Activated CD4-positive, alpha-beta T cell treated with anti-CD3 and anti-CD28 coated beads, Interleukin-2, amount 50 U/mL, for 16 hours (primary cell): ENCODE data around the gene TFF1.
A peak's percentile ranks its signal among the peaks of the same experiment; 100 is the strongest.

Source experiments
- DNase-seq: peaks from one replicate; pipeline ENCODE4 v3.0.0-alpha.2; 2020

TFF1 gene

DNA sequence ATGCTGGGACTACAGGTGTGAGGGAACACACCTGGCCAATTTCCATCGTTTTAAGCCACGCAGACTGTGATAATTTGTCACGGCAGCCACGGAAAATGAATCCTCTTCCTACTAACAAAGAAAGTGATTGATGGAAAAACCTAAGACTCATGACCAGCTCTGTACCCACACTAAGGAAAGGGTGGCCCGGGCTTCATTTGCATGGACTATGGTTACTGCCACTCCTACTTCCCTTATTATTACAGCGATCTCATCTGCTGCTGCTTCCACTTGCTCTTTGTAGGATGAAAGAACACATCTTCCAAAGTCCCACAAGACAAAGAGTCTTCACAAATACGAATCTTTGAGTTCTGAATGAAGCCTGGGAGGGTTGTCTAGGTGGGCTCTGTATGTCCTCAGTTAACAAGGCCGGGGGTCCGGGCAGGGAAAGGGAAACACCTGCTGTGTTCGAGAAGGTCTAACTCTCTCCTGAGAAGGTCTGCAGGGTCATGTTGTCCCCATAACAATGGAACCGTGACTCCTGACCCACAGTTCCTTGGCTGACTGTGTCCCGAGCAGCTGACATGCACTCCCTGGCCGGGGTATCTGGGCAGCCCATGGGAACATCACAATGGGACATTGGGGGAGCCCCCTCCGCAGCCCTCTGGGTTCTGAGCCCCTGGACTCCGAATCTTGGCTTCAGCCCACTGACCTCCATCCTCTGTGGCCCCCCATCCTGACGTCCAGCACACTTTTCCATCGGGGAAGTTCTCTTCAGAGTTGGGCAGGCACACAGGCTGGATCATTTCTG lies 13.3 kb upstream of the TFF1 start:
- DNase-seq = no peak

DNA sequence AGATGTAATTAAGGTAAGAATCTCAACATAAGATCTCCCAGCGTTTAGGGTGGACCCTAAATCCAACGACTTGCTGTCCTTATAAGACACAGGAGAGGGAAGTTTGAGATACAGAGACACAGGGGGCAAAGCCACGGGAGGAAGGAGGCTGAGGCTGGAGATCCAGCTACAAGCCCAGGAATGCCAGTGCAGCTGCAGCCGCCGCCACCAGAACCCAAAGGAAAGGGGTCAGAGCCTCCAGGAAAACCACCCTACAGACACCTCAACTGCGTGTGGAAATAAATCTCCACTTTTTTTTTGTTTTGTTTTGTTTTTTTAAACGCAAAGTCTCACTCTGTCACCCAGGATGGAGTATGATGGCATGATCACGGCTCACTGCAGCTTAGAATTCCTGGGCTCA lies 12.1 kb upstream of the TFF1 start:
- DNase-seq = no peak

DNA sequence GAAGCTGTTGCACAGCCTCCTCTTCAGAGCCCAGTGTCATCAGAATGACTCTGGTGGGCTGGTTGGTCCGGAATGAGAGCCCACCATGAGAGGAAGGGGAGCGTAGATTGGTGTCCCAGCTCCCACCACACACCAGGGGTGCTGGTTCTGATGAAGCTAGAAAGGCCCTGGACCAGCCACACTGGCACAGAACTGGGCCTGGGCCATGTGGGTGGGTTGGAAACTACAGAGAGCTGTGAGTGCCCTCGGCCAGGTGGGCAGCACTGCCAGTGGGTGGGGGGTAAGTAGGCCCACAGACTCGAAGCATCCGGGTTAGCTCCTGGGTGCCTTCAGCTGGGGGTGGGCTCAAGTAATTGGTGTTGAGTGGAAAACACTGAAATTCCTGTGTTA lies 11.6 kb upstream of the TFF1 start:
- DNase-seq = no peak

DNA sequence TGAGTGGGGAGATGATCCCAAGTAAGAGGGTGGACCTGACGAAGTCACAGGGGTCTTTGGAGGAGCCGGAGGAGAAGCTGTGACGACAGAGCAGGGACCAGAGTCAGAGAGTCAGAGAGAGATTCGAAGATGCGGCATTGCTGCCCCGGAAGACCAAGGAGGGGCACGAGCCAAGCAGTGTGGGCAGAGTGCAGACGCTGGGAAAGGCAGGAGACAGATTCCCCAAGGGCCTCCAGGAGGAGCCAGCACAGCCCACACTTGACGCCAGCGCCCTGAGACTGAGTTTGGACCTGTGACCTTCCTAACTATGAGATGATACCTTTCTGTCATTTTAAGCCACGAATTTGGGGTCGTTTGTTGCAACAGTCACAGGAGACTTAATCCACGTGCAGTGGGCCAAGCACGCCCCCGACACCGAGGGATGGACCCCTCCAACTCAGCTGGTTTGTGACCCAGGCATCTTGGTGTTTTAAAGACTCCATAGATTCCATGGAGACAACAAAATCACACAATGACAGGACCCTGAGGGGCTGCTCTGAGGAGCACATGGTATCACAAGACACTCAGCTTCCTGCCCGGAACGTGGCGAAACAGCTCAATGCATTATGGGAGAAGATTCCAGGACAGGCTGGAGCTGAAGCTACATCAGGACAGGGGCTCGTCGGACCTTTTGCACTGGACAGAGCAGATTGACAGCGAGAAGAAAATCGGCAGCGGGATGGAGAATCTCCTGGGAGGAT lies 11.0 kb upstream of the TFF1 start:
- no peak for DNase-seq

DNA sequence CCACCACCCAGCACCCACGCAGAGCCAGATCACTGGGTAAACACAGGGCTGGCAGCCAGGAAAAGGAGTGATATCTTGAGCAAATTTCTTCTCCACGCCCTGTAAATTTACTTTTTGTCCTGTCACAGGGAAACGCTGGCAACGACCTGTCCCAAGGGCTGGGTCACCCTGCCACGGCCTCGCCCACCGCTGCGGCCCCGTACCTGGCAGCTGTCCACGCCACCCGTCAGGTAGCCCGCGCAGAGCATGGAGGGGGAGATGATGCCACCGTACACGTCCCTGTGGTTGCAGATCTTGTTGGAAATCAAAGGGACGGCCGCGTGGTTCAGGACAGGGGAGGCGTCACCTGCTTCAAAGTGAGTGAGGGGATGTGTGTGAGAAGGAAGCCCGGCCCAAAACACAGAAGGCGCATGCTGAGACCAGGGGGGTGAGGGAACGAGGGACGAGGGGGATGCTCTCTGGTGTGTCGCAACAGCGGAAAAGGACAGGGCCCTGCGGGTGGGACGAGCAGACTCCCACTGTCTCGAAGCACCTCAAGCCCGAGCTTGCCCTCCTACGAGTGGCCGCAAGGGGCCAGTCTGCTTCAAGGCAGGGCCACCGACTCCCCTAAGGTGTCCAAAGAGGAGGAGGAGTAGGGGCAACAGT lies 10.1 kb upstream of the TFF1 start:
- peak; percentile 57 for DNase-seq

DNA sequence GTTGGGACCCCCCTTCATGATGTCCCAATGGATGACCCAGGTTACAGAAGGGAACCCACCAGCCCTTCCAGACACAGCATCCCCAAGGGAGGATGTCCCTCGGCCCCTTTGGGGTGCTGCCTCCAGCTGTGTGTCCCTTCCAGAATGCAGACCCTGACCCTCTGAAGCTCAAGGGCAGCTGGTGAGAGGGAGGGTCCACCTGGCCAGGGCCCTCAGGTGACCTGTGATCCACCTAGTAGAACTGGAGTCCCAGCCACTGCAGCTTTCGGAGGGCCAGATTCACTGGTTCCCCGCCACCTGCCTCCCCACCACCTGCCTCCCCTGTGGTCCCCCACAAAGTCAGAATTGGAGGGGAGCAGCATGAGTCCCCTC lies 9.6 kb upstream of the TFF1 start:
- no peak for DNase-seq

DNA sequence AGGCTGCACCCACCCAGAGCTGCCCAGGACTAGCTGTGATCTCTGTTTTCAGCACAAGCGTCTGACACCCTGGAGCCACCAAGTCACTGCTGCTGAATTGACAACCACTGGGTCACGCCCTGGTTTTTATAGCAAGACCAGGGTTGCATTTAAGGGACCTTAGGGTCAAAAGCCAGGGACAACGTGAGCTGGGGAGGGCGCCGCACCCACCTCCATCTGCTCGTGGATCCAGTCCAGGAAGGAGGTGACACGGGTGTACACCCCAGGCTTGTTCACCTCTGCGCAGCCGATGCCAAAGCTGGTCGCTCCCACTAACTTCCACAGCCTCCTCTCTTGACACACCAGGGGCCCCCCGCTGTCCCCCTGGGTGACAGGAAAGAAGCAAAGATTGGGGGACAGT lies 9.2 kb upstream of the TFF1 start:
- no peak for DNase-seq

DNA sequence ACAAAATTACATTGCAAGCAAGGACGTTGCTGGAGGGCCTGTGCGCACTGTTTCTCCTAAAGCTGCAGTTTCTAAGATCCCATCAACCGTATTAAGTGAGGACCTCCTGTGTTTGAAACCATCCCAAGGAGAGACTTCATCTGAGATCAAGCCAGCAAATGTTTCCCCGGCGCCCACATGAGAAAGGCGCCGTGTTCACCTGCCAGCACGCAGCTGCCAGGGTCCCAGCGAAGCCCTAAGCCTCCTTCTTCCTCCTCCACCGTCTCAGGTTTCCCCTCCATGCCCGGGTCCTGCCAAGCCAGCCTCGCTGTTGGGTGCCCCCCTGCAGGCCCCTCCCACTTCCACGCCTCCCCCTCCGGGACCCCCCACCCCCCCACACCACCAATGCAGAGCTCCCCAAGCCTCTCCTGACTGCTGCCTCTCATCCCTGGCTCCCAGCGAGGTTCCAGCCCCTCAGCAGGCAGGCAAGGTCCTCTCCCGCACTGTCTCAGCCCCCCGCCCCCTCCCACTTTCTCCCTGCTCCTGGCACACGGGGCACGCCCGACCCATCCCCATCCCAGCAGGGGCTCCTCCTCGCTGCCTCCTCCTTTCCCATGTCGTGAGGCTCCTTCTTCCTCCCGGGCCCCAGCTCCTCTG lies 8.6 kb upstream of the TFF1 start:
- DNase-seq = no peak

DNA sequence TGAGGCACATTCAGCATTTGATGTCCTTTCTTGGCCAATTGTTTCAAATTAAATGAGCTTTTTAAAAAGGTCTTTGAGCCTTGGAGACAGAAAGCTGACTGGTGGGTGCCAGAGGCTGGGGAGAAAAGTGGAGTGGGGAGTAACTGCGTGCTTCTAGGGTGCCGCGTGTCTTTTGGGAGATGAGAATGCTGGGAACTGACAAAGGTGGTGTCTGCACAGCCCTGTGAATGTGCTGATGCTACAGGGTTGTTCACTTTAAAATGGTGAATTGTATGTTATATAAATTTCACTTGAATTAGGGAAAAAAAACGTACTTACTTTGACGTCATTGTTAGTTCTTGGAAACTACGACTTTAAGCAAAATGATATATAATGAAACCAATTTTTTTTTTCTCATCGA lies 8.1 kb upstream of the TFF1 start:
- DNase-seq = no peak

DNA sequence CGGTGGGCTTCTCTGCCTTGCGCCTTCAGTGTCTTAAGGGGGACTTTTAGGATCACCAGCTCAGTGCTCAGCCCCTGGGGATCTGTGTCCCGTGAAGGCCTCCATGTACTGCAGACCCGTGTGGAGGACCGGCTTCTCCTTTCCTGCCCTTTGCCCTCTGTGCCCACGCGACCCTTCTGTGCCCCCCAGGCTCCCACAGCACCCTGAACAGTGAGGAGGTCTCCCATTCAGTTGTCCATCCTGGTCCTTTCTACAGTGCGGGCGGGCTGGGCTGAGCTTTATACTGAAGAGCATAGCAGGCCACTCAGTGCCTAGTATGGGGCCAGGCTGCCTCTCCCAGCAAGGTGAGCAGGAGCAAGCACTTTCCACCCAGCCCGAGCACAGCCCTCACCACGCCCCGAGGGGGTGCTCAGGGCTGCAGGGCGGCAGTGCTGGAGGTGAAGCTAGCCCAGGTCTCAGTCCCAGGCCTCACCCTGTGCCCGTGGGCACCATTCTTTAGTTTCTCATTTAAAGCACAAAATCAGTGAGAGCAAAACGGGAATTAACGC lies 7.6 kb upstream of the TFF1 start:
- no peak for DNase-seq

DNA sequence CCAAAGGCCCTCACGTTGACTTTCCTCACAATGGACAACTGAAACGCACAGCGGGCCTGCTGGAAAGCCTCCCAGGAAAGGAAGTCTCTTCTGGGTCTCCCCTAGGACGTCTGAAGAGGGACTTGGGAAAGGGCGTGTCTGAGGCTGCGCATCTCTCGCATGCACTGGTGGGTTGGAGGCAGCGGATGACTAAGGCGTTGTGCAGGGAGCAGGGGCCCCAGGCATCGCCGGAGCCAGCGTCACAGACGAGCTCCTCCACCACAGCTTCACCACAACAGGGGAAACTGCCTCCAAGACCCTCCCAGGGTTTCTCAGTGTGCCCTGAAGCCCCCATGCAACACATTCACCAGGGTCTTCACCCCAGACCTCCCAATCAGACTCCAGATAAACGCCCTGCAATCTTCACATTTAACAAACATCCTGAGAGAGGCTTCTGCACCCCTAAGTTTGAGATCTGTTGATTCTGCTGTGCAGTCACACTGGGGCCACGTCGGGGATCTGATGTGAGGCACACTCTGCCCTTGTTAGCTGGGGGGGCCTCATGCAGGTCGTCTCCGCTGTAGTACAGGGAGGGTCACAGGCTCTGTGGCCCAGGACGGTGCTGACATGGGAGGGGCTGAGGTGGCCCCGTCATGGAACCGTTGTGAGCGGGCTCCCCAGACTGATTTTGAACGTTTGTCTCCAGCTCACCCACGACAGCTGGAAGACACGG lies 7.0 kb upstream of the TFF1 start:
- peak; percentile 41 for DNase-seq

DNA sequence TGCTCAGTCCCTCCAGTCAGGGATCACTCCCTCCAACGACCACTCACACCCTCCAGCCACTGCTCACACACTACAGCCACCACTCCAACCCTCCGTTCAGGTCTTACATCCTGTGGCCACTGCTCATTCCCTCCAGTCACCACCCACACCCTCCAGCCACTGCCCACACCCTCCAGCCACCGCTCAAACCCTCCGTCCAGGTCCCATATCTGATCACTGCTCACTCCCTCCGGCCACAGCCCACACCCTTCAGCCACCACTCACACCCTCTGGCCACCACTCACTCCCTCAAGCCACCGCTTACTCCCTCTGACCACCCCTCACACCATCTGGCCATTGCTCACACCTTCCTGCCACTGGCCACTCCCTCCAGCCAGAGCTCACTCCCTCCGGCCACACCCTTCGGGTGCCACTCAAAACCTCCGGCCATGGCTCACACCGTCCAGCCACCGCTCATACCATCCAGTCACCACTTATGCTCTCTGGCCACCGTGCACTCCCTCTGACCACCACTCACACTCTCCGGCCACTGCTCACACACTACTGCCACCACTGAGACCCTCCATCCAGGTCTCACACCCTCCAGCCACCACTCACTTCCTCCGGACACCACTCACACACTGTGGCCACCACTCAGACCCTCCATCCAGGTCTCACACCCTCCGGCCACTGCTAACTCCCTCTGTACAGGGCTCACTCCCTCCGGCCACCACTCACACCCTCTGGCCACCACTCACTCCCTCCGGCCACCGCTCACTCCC lies 4.7 kb upstream of the TFF1 start:
- DNase-seq = no peak

DNA sequence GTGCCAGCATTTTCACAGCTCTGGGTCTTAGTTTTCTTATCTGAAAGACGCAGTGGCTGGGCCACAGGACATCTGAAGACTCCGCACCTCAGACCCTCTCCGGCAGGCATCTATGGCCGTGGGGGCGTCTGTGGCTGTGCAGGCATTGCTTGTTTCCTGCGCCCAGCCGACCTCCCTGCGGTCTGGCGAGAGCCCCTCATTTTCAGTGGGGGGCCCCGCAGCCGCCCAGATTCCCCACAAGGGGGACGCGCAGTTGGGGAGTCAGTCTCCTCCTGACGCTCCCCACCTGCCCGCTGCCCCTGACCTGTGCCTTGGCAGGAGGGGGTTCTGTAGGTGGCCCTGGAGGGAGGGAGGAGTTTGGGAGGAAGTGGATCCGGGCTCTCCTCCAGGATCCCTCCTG lies 3.5 kb upstream of the TFF1 start:
- DNase-seq = no peak

DNA sequence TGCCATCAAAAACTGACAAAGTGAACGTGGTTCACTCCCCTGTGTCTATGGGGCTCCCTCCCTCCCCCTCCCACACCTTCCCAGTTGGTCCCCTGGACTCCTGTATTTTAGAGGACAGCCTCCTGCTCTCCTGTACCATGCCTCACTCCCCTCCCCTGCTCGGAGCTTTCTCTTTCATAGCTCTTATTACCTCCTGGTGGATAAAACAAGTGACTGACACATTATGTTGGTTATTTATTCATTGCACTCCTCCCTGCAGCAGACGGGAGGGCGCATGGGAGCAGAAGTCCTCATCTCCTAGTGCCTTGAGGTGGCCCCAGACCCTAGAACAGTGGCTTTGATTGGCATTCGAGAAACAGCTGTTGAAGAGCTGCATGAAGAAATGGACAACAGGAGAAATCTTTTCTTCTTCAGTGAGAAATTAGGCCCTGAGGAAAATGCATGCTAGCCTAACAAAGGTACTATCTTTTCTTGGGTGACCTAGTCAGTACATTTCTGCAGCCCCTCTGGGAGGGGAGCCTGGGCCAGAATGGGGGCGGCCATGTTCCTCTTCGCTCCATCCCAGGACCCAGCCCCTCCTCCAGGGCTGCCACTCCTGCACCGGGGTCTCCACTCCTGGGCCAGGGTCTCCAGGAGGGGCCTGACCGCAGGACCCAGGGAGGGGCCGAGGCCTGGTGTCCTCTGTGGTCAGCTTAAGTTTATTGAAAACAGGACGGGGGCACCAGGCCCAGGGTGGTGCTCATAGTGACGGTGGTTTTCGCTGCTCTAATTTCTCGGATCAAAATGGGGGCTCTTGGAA lies 1.2 kb upstream of the TFF1 start:
- DNase-seq = no peak

DNA sequence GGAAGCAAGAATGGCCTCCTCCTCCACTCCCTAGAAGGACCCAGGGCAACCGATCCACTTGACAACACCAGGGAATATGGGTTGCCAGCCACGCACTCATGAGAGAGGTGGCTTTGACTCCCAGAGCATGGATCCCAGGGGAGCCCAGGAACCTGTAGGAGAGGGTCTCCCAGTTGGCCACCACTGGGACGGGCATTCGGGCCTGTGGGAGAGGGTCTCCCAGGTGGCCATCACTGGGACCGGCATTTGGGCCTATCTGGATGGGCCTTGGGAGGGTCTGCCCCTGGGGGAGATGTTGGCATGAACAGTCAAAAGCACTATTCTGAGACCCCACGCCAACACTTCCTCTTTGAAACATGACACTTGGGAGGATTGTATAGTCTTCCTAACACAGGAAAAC lies 565 bp downstream of the TFF1 start:
- DNase-seq = no peak

DNA sequence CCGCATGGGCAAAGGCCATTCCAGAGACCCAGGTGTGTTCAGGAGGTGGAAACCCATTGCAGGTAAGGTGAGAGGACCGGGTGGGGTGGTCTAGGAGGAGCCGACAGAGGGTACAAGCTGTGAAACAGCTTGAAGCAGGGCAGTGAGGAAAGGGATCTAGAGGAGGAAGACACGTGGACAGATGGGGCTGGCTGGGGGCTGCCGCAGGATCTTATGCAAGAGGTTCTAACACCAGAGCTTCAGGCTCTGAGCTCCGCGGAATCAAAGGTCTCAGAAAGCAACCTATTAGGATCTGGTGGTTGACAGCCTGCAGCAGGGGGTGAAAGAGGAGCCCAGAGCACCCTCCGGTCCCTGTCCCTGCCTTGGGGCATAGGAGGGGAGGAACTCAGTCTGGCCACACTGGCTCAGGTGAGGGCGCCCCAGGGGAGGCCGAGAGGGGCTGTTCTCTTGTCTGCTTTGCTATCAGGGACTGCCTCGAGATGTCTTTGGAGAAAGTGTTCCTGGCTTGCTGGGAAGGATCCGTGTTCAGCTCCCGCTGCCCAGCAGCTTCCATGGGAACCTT lies 1.9 kb downstream of the TFF1 start:
- no peak for DNase-seq

DNA sequence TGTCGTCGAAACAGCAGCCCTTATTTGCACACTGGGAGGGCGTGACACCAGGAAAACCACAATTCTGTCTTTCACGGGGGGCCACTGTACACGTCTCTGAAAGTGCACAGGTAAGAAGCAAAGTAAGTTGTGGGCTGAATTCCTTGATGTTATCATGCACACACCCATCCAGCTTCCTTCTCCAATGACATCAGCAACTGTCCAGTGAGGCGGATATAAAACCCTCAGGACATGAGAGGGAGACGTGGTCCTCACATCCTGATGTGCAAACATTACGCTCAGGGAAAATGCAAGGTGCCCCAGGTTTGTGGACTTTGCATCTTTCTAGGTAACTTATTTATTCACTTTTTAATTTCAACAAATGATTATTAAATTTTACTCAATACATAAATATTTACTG lies 3.0 kb downstream of the TFF1 start:
- DNase-seq = no peak

DNA sequence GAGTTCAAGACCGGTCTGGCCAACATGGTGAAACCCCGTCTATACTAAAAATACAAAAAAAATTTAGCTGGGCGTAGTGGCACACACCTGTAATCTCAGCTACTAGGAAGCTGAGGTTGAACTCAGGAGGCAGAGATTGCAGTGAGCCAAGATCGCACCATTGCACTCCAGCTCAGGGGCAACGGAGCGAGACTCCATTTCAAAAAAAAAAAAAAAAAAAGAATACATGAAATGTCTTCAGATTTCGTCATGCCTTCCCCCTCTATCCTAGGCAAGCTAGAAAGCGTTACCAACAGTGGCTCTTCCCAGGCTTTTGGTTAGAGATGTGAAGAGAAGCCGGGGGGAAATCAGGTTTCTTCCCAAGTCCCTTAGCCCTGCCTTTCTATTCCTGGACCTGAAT lies 3.6 kb downstream of the TFF1 start:
- no peak for DNase-seq

DNA sequence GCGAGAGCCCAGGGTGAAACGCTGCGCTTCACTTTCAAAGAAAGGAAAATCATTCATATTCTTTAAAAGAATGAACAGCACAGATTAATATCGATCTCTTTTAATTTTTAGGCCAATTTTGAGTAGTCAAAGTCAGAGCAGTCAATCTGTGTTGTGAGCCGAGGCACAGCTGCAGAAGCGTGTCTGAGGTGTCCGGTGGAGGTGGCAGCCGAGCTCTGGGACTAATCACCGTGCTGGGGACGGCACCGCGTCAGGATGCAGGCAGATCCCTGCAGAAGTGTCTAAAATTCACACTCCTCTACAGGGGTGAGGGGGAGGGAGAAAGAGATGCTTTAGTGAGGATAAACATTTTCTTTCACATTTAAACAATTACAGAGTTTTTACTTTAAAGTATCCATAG lies 4.1 kb downstream of the TFF1 start:
- no peak for DNase-seq

DNA sequence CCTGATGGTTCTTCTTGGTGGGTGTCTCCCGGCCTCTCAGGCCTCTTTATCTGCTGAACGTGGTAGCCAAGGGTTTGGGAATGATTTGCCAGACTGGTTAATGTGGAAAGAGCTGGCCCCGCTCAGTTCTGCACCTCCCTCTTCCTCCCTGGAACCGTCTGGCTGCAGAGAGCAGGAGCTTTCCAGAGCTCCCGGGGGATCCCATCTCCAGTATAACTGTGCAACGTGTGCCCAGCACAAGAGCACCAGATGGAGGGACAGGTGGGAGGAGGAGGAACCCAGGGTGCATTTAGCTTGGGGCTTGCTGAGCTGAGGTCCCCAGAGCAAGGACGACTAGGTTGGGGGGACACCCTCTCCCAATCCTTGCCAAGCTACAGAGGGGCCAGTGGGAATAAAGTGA lies 5.0 kb downstream of the TFF1 start:
- no peak for DNase-seq

DNA sequence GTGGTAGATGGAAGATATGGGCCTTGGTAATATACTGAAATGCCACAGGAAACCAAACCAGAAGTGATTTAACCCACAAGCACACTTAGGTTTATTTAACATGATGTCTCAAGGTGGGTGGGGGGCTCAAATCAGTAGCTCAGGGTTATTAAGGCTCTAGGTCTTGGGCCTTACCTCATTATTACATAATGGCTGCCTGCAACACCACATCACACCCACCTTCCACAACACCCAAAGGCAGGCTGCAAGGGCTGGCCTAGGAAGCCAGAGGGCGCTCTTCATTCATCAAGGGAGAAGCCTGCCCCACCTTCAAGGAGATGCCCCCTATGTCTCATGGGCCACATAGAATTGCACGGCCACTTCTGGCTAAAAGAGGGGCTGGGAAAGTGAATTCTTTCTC lies 6.0 kb downstream of the TFF1 start:
- DNase-seq = no peak
